Naive B cell (primary cell): ENCODE results near the gene MARK2. TPM values are rescaled to one million over a fixed set of nuclear protein-coding genes. Genes with fewer than 3 reads are reported as not detected.

Source experiments
- ATAC-seq, 2 donors: fragments of 150-1000 bp; cut with Tn5 transposase; 2 replicates each; pipeline ENCODE4 v1.10.0; 2021; ENCODE audit warnings: low read depth in 2 of 2, mild to moderate bottlenecking in 2 of 2, moderate library complexity in 2 of 2
- DNase-seq: peaks from one replicate; pipeline ENCODE4 v3.0.0; 2022
- H3K27ac Mint-ChIP-seq, 6 donors: one replicate each; pipeline ENCODE4 v1.8.0; 2020 to 2022; ENCODE audit warnings: mild to moderate bottlenecking in 6 of 6, mixed read lengths in 6 of 6, moderate library complexity in 5 of 6, inconsistent platforms in 2 of 6
- H3K27me3 Mint-ChIP-seq, 3 donors: one replicate each; pipeline ENCODE4 v1.8.0; 2021 to 2022; ENCODE audit warnings: mixed read lengths in 3 of 3, mild to moderate bottlenecking in 1 of 3
- H3K36me3 Mint-ChIP-seq, 2 donors: one replicate each; pipeline ENCODE4 v1.8.0; 2020 to 2022; ENCODE audit warnings: mixed read lengths in 2 of 2, inconsistent platforms in 1 of 2, mild to moderate bottlenecking in 1 of 2
- H3K4me1 Mint-ChIP-seq, 3 donors: one replicate each; pipeline ENCODE4 v1.8.0; 2020 to 2022; ENCODE audit warnings: mixed read lengths in 3 of 3, inconsistent platforms in 1 of 3, mild to moderate bottlenecking in 1 of 3, moderate library complexity in 1 of 3
- H3K4me3 Mint-ChIP-seq, 8 donors: one replicate each; pipeline ENCODE4 v1.8.0; 2020 to 2022; ENCODE audit warnings: mild to moderate bottlenecking in 8 of 8, mixed read lengths in 8 of 8, moderate library complexity in 8 of 8, inconsistent platforms in 2 of 8
- H3K9me3 Mint-ChIP-seq, 7 donors: one replicate each; pipeline ENCODE4 v1.8.0; 2020 to 2022; ENCODE audit warnings: mixed read lengths in 7 of 7, mild to moderate bottlenecking in 5 of 7, inconsistent platforms in 2 of 7, moderate library complexity in 1 of 7
- polyA plus RNA-seq, 6 donors: library from polyadenylated mRNA; unstranded; fragments of 300-500 nt; fragmentation: Illumina TruSeq; gene quantifications; one replicate each; pipeline ENCODE4 v1.2.3, GENCODE V29; 2021; ENCODE audit warnings: low read depth in 6 of 6

The MARK2 gene
- polyA plus RNA-seq, 6 donors from 2014 or later: 31.0 to 66.8 (median 42.9) TPM

GRCh38 chr11:63945477-63946163 is 106.7 kb downstream of the MARK2 start:
- H3K9me3 Mint-ChIP-seq: no peaks in the 10 kb centered on the region
- H3K4me1 Mint-ChIP-seq: peaks cover 14 to 28% (median 26%) of the 10 kb centered on the region in 3 donors
- peak overlapping the region in 1 of 8 donors; percentile 3 for H3K4me3 Mint-ChIP-seq
- H3K36me3 Mint-ChIP-seq: no peaks in the 10 kb centered on the region
- H3K27me3 Mint-ChIP-seq: no peaks in the 10 kb centered on the region
- peak; percentile 35 for DNase-seq
- peak; percentile 48 to 65 for ATAC-seq
- H3K27ac Mint-ChIP-seq: no peak overlapping the region

GRCh38 chr11:63951779-63952536 is 113.0 kb downstream of the MARK2 start:
- Mint-ChIP-seq H3K27me3 (no peaks in the 10 kb centered on the region), H3K27ac (peak overlapping the region; percentile 24 to 87 (median 76)), H3K9me3 (no peaks in the 10 kb centered on the region), H3K36me3 (peaks cover 9 to 10% of the 10 kb centered on the region in 2 donors), H3K4me3 (peak overlapping the region in 1 of 8 donors; percentile 59), H3K4me1 (peaks cover 6 to 11% (median 10%) of the 10 kb centered on the region in 3 donors)
- ATAC-seq (no peak), DNase-seq (no peak)

DNA sequence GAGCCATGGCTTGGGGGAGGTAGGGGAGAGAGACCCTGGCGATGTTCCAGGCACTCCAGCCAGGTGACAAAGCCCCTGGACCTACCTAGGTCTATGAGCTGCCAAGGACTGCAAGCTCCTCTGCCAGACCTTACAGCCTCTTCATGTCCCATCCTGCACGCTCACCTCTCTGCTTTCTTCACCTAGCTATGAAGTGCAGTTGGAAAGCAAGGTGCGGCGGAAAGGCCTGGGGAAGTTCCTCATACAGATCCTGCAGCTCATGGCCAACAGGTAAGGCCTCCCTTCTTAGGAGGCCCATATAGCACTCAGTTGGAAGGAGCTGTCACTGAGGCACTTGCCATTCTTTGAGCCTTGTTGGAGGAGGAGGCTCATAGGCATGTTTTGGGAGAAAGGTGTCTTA is 113.7 kb downstream of the MARK2 start:
- Mint-ChIP-seq H3K27me3 (no peaks in the 10 kb centered on the region), H3K27ac (peak overlapping the region in 2 of 6 donors; percentile 24 to 32), H3K36me3 (peaks cover 9 to 10% of the 10 kb centered on the region in 2 donors), H3K4me3 (no peak overlapping the region), H3K4me1 (peaks cover 6 to 11% (median 10%) of the 10 kb centered on the region in 3 donors), H3K9me3 (no peaks in the 10 kb centered on the region)
- ATAC-seq: no peak
- no peak for DNase-seq

DNA sequence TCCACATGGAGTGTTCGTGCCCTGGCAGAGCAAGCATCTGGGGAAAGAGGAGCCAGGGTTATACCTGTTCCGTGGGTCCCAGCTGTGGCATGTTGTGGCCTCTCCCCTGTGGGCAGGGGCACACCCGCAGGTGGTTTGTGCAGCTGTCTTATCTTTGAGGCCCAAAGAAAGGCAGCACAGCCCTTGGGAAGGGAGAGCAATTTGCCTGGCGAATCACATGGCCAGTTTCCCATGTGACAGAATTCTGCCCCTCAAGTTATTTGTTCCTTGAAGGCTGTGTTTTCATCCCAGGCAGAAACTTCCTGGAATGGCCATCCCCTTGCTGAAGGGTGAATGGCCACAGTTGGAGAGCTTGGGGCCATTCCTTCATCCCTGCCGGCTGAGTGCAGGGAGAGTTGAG is 119.1 kb downstream of the MARK2 start:
- peaks cover 0 to 4% (median 0%) of the 10 kb centered on the region in 3 donors for H3K4me1 Mint-ChIP-seq
- DNase-seq: no peak
- no peaks in the 10 kb centered on the region for H3K27me3 Mint-ChIP-seq
- ATAC-seq: no peak
- H3K9me3 Mint-ChIP-seq: no peaks in the 10 kb centered on the region
- no peak overlapping the region for H3K4me3 Mint-ChIP-seq
- H3K36me3 Mint-ChIP-seq: peaks cover 9 to 10% of the 10 kb centered on the region in 2 donors
- H3K27ac Mint-ChIP-seq: no peak overlapping the region

Other genes starting within 250 kb of the MARK2 start
- gene PLAAT3, start 224.7 kb upstream of the MARK2 start, polyA plus RNA-seq: under 1 TPM in 3 of 6 donors, not detected in 3; 0.21 to 0.40 (median 0.38) TPM
- 10 to 100 TPM; 15.9 to 22.4 (median 20.8) TPM for gene ATL3, start 167.7 kb upstream of the MARK2 start, polyA plus RNA-seq
- gene RTN3, start 157.6 kb upstream of the MARK2 start, polyA plus RNA-seq: 10 to 100 TPM; 20.6 to 59.8 (median 27.8) TPM
- gene ZFTA, start 70.3 kb upstream of the MARK2 start, polyA plus RNA-seq: under 1 TPM in 5 of 6 donors, not detected in 1; 0.09 to 0.44 (median 0.23) TPM
- under 1 TPM; 0.24 to 0.78 (median 0.60) TPM for gene SPINDOC, start 25.7 kb upstream of the MARK2 start, polyA plus RNA-seq
- not detected for gene RCOR2, start 78.1 kb downstream of the MARK2 start, polyA plus RNA-seq
- 10 to 100 TPM in 4 of 6 donors, 1 to 10 TPM in 2; 8.2 to 18.4 (median 11.8) TPM for gene NAA40, start 99.9 kb downstream of the MARK2 start, polyA plus RNA-seq
- 100 to 1,000 TPM; 244 to 345 (median 285) TPM for gene COX8A, start 135.5 kb downstream of the MARK2 start, polyA plus RNA-seq
- 100 to 1,000 TPM; 101 to 151 (median 113) TPM for gene OTUB1, start 147.3 kb downstream of the MARK2 start, polyA plus RNA-seq
- gene FLRT1, start 196.8 kb downstream of the MARK2 start, polyA plus RNA-seq: not detected